ENCODE data around the gene NFE2L2. TPM values are rescaled to one million over a fixed set of nuclear protein-coding genes. Genes with fewer than 3 reads are reported as not detected.
A peak's percentile ranks its signal among the peaks of the same experiment; 100 is the strongest.

Gene NFE2L2
- polyA plus RNA-seq, 1 donor (not counting 4 experiments of a cell fraction or from before 2014, with no cell fraction given) = 177 TPM

DNA sequence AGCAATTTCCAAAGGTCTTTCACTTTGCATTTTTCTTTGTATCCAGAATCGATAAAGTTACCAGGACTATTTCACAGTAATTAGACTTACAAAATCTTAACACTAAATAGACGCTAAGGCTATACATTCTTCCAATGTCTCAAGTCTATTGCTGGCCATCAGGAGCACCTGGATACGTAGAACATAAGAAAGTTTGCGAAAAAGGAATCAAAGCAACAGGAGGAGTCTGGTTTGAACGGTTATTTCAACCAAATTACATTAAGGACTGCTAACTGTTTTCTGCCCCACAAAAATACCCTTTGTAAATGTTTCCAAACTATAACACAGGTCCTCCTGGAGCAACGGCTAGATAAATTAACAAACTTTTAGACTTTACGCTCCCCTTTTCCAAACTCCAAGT is 53.4 kb downstream of the NFE2L2 start:
- peaks cover 1 to 14% of the 10 kb centered on the region in 2 experiments for H3K36me3 ChIP-seq (ENCODE audit: control insufficient read depth in 2 of 2, extremely low read depth in 1 of 2, insufficient read depth in 2 of 2, low read length in 2 of 2)
- TF ChIP-seq EZH2 (IDR thresholded peaks at IDR 0.05; ENCODE audit: low read length) = no peak
- TF ChIP-seq, protein P1, sequence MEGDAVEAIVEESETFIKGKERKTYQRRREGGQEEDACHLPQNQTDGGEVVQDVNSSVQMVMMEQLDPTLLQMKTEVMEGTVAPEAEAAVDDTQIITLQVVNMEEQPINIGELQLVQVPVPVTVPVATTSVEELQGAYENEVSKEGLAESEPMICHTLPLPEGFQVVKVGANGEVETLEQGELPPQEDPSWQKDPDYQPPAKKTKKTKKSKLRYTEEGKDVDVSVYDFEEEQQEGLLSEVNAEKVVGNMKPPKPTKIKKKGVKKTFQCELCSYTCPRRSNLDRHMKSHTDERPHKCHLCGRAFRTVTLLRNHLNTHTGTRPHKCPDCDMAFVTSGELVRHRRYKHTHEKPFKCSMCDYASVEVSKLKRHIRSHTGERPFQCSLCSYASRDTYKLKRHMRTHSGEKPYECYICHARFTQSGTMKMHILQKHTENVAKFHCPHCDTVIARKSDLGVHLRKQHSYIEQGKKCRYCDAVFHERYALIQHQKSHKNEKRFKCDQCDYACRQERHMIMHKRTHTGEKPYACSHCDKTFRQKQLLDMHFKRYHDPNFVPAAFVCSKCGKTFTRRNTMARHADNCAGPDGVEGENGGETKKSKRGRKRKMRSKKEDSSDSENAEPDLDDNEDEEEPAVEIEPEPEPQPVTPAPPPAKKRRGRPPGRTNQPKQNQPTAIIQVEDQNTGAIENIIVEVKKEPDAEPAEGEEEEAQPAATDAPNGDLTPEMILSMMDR (optimal IDR thresholded peaks at IDR 0.05 in 1 of 3, IDR thresholded peaks at IDR 0.05 in 1 of 3, conservative IDR thresholded peaks at IDR 0.05 in 1 of 3; ENCODE audit: extremely low read depth in 1 of 3, insufficient read depth in 2 of 3, low read length in 3 of 3) = no peak
- dilution Hi-C loops (cut with MboI; ENCODE audit: extremely low pct_ligation_motif_present, low sequenced_read_pairs) = no loop called here
- FAIRE-seq (no peak), DNase-seq (ENCODE audit: low read depth, low spot score) (no peak)
- H2AFZ ChIP-seq (ENCODE audit: control insufficient read depth, low read length) = peak overlapping the region; percentile 71
- peaks cover 48% of the 10 kb centered on the region for H3K79me2 ChIP-seq (ENCODE audit: control insufficient read depth, insufficient read depth, low read length)
- peak overlapping the region; percentile 56 to 85 (median 84) for H3K4me3 ChIP-seq (ENCODE audit: control insufficient read depth in 2 of 3, extremely low read depth in 1 of 3, insufficient read depth in 2 of 3, low read depth in 1 of 3, low read length in 3 of 3)
- H3K27me3 ChIP-seq (ENCODE audit: control insufficient read depth, extremely low read depth, insufficient read depth, low read length) = no peaks in the 10 kb centered on the region
- H3K4me2 ChIP-seq (ENCODE audit: control insufficient read depth, extremely low read depth, insufficient read depth, low read depth, low read length) = peak overlapping the region; percentile 98
- peak overlapping the region; percentile 100 for H3K9ac ChIP-seq (ENCODE audit: control insufficient read depth, extremely low read depth, insufficient read depth, low read length)
- H3K9me1 ChIP-seq (ENCODE audit: control insufficient read depth, extremely low read depth, insufficient read depth, low read length) = no peaks in the 10 kb centered on the region
- peaks cover 15% of the 10 kb centered on the region for H3K4me1 ChIP-seq (ENCODE audit: control insufficient read depth, extremely low read depth, insufficient read depth, low read length)
- H3K27ac ChIP-seq (ENCODE audit: control insufficient read depth, insufficient read depth, low read length) = peak overlapping the region; percentile 99
- H3K9me3 ChIP-seq (ENCODE audit: control insufficient read depth, low read depth, low read length) = no peaks in the 10 kb centered on the region
- peaks cover 13% of the 10 kb centered on the region for H4K20me1 ChIP-seq (ENCODE audit: control insufficient read depth, extremely low read depth, insufficient read depth, low read length)

DNA sequence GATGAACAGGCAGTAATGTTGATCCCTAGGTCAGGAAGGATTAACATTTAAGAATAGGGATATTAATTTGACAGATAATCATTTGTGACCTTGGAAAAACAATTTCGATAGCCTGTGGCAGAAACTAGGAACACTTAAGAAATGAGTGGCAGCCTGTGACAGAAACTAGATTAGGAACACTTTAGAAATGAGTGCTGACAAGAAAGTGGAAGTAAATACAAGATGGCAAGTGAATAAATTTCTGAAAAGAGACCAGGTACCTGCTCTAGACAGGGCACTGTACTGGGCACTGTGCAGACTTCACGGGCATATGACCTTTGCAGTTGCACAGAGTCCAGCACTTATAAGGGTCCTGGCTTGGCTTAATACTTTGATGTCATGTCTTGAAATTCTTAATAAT is 57.4 kb downstream of the NFE2L2 start:
- no peak overlapping the region for H3K9ac ChIP-seq (ENCODE audit: control insufficient read depth, extremely low read depth, insufficient read depth, low read length)
- no peak overlapping the region for H3K4me2 ChIP-seq (ENCODE audit: control insufficient read depth, extremely low read depth, insufficient read depth, low read depth, low read length)
- no peaks in the 10 kb centered on the region for H3K9me3 ChIP-seq (ENCODE audit: control insufficient read depth, low read depth, low read length)
- H3K79me2 ChIP-seq (ENCODE audit: control insufficient read depth, insufficient read depth, low read length) = peaks cover 16% of the 10 kb centered on the region
- no peak for DNase-seq (ENCODE audit: low read depth, low spot score)
- TF ChIP-seq EZH2 (IDR thresholded peaks at IDR 0.05; ENCODE audit: low read length) = no peak
- TF ChIP-seq, protein P1 (optimal IDR thresholded peaks at IDR 0.05 in 1 of 3, IDR thresholded peaks at IDR 0.05 in 1 of 3, conservative IDR thresholded peaks at IDR 0.05 in 1 of 3; ENCODE audit: extremely low read depth in 1 of 3, insufficient read depth in 2 of 3, low read length in 3 of 3) = no peak
- no peak overlapping the region for H2AFZ ChIP-seq (ENCODE audit: control insufficient read depth, low read length)
- no peaks in the 10 kb centered on the region for H3K27me3 ChIP-seq (ENCODE audit: control insufficient read depth, extremely low read depth, insufficient read depth, low read length)
- H3K9me1 ChIP-seq (ENCODE audit: control insufficient read depth, extremely low read depth, insufficient read depth, low read length) = no peaks in the 10 kb centered on the region
- no peaks in the 10 kb centered on the region for H3K36me3 ChIP-seq (ENCODE audit: control insufficient read depth in 2 of 2, extremely low read depth in 1 of 2, insufficient read depth in 2 of 2, low read length in 2 of 2)
- dilution Hi-C loops (cut with MboI; ENCODE audit: extremely low pct_ligation_motif_present, low sequenced_read_pairs) = no loop called here
- no peak overlapping the region for H3K4me3 ChIP-seq (ENCODE audit: control insufficient read depth in 2 of 3, extremely low read depth in 1 of 3, insufficient read depth in 2 of 3, low read depth in 1 of 3, low read length in 3 of 3)
- no peaks in the 10 kb centered on the region for H4K20me1 ChIP-seq (ENCODE audit: control insufficient read depth, extremely low read depth, insufficient read depth, low read length)
- no peak overlapping the region for H3K27ac ChIP-seq (ENCODE audit: control insufficient read depth, insufficient read depth, low read length)
- no peak for FAIRE-seq
- peaks cover 5% of the 10 kb centered on the region for H3K4me1 ChIP-seq (ENCODE audit: control insufficient read depth, extremely low read depth, insufficient read depth, low read length)
